ENCODE data around the gene TBXAS1.

GRCh38 chr7:139886206-139886605 is 57.1 kb downstream of the TBXAS1 start:
- no peak for TF ChIP-seq POLR2A (IDR thresholded peaks at IDR 0.05; ENCODE audit: low read length)
- no peak for TF ChIP-seq GATA1 (IDR thresholded peaks at IDR 0.05; ENCODE audit: low read depth, low read length)

Data from erythroblast (primary cell).